B cell (primary cell): ENCODE results near the gene HS3ST3B1. TPM values are rescaled to one million over a fixed set of nuclear protein-coding genes. Genes with fewer than 3 reads are reported as not detected.
A peak's percentile ranks its signal among the peaks of the same experiment; 100 is the strongest.

Experiments used
- ATAC-seq: fragments of 200-7000 bp; cut with Tn5 transposase; one replicate; pipeline ENCODE4 v1.10.0; 2021; ENCODE audit warnings: low read depth, mild to moderate bottlenecking, moderate number of reproducible peaks, moderate library complexity
- CTCF ChIA-PET: fragments of 350-600 bp; sonication (Branson Sonifier 250); formaldehyde crosslinking; loops from one replicate; lab custom pipeline; 2021; ENCODE audit warnings: antibody characterized with exemption, inconsistent platforms; lab: Charles Lee
- POLR2A ChIA-PET: fragments of 350-600 bp; sonication (Branson Sonifier 250); formaldehyde crosslinking; loops from one replicate; lab custom pipeline; 2021; ENCODE audit warnings: antibody characterized with exemption; lab: Charles Lee
- DNase-seq: peaks from one replicate; pipeline ENCODE4 v3.0.0; 2013
- H2AFZ ChIP-seq: 2 replicates; pipeline ENCODE4 v1.6.1; 2012; ENCODE audit warnings: mild to moderate bottlenecking, low read depth, low read length; ENCODE audit not compliant: insufficient read depth, poor library complexity, severe bottlenecking
- H3K27ac ChIP-seq, 2 donors: 1 replicate in 1 of 2; 2 replicates in 1 of 2; pipeline ENCODE4 v1.5.1; 2012 to 2013; ENCODE audit warnings: low read length in 2 of 2, mild to moderate bottlenecking in 2 of 2, moderate library complexity in 1 of 2
- H3K27me3 ChIP-seq, 4 experiments: fragments of 200-600 bp in 1 of 4; sonication (generic) in 1 of 4; replicated peaks in 1 of 4; 1 replicate in 2 of 4; 2 replicates in 2 of 4; pipeline versions ENCODE4 v1.6.1 to v1.7.0; 2013 to 2016; ENCODE audit warnings: low read length in 3 of 4, mild to moderate bottlenecking in 2 of 4, mixed read lengths in 1 of 4, moderate library complexity in 1 of 4; ENCODE audit not compliant: insufficient read depth in 4 of 4, control insufficient read depth in 3 of 4; ENCODE audit errors: control extremely low read depth in 1 of 4
- H3K36me3 ChIP-seq, 2 experiments: replicated peaks in 1 of 2; 1 replicate in 1 of 2; 2 replicates in 1 of 2; pipeline versions ENCODE4 v1.6.1 to v1.7.1; 2013; ENCODE audit warnings: low read length in 1 of 2; ENCODE audit not compliant: insufficient read depth in 2 of 2, control insufficient read depth in 1 of 2; ENCODE audit errors: control extremely low read depth in 1 of 2, extremely low read depth in 1 of 2
- H3K4me1 ChIP-seq, 2 donors: fragments of 200-600 bp in 1 of 2; sonication (generic) in 1 of 2; 1 replicate in 1 of 2; 2 replicates in 1 of 2; pipeline versions ENCODE4 v1.5.1 to v1.6.1; 2013 to 2017; ENCODE audit warnings: low read length in 2 of 2; ENCODE audit not compliant: control insufficient read depth in 2 of 2, insufficient read depth in 2 of 2
- H3K4me2 ChIP-seq: replicated peaks from 2 replicates; pipeline ENCODE3; 2012; ENCODE audit warnings: mild to moderate bottlenecking, low read depth, low read length; ENCODE audit not compliant: poor library complexity, severe bottlenecking
- H3K4me3 ChIP-seq, 5 experiments: fragments of 200-600 bp in 1 of 5; sonication (generic) in 1 of 5; 1 replicate in 3 of 5; 2 replicates in 2 of 5; pipeline versions ENCODE4 v1.5.1 to v1.7.0; 2011 to 2016; ENCODE audit warnings: low read length in 4 of 5, mild to moderate bottlenecking in 4 of 5, low read depth in 2 of 5, control low read depth in 1 of 5, moderate library complexity in 1 of 5; ENCODE audit not compliant: insufficient read depth in 1 of 5; ENCODE audit errors: control extremely low read depth in 1 of 5, extremely low read depth in 1 of 5
- H3K79me2 ChIP-seq: fragments of 200-600 bp; sonication (generic); one replicate; pipeline ENCODE4 v1.6.0; 2016; ENCODE audit warnings: low read length; ENCODE audit not compliant: control insufficient read depth, insufficient read depth
- H3K9ac ChIP-seq: fragments of 200-600 bp; sonication (generic); 2 replicates; pipeline ENCODE4 v1.6.1; 2017; ENCODE audit warnings: mild to moderate bottlenecking, low read length, moderate library complexity
- H3K9me3 ChIP-seq, 3 donors: one replicate each; pipeline versions ENCODE4 v1.6.1 to v1.7.1; 2013; ENCODE audit warnings: low read length in 2 of 3; ENCODE audit not compliant: control insufficient read depth in 2 of 3, insufficient read depth in 1 of 3; ENCODE audit errors: control extremely low read depth in 1 of 3
- H4K20me1 ChIP-seq: 2 replicates; pipeline ENCODE4 v1.6.0; 2012; ENCODE audit warnings: mild to moderate bottlenecking, low read length; ENCODE audit not compliant: insufficient read depth, control insufficient read depth, poor library complexity, severe bottlenecking
- H3K27ac Mint-ChIP-seq: one replicate; pipeline ENCODE4 v1.8.0; 2021; ENCODE audit warnings: mixed read lengths
- H3K27me3 Mint-ChIP-seq: one replicate; pipeline ENCODE4 v1.8.0; 2021; ENCODE audit warnings: mixed read lengths
- H3K4me1 Mint-ChIP-seq: one replicate; pipeline ENCODE4 v1.8.0; 2021; ENCODE audit warnings: mixed read lengths
- H3K4me3 Mint-ChIP-seq: one replicate; pipeline ENCODE4 v1.8.0; 2021; ENCODE audit warnings: mixed read lengths
- H3K9me3 Mint-ChIP-seq: one replicate; pipeline ENCODE4 v1.8.0; 2022; ENCODE audit warnings: mixed read lengths; ENCODE audit not compliant: insufficient read depth
- CTCF ChIP-seq: fragments of 200-600 bp; IDR thresholded peaks from one replicate; pipeline ENCODE4 v1.8.0; 2022; ENCODE audit warnings: antibody characterized with exemption, mild to moderate bottlenecking
- EZH2 ChIP-seq: IDR thresholded peaks from 2 replicates; pipeline ENCODE4 v1.6.1; 2012; ENCODE audit warnings: borderline replicate concordance, low read depth, mild to moderate bottlenecking, moderate library complexity, low read length; ENCODE audit not compliant: insufficient read depth, poor library complexity, severe bottlenecking
- WGBS: methylation state at CpG from one replicate; pipeline ENCODE4 v1.1.5; 2013; ENCODE audit warnings: missing lambda C conversion rate; ENCODE audit not compliant: insufficient coverage; 5-methylcytosine and 5-hydroxymethylcytosine counted together
- intact Hi-C: fragments of 100-400 bp; cut with micrococcal nuclease; formaldehyde crosslinking; loops from one replicate; pipeline ENCODE4 v1.10.0; 2022
- polyA plus RNA-seq: library from polyadenylated mRNA; depleted of rRNA; stranded (reverse); fragments of >200 nt; gene quantifications from 2 replicates; pipeline ENCODE4 v1.2.3, GENCODE V29; 2012
- total RNA-seq, 2 donors: library from RNA; stranded (reverse); fragments of 120-200 nt in 1 of 2; gene quantifications; 1 replicate in 1 of 2; 2 replicates in 1 of 2; pipeline versions ENCODE4 v1.2.3 to v1.2.4, GENCODE V29; 2013 to 2022

The HS3ST3B1 gene
- total and polyA plus RNA-seq, 2 donors (not counting 1 experiment from before 2014, with no cell fraction given): 0.75 to 8.4 TPM

GRCh38 chr17:14359163-14360020 lies 58.5 kb downstream of the HS3ST3B1 start:
- TF ChIP-seq EZH2 (no peak), CTCF (peak; percentile 47)
- Mint-ChIP-seq H3K27me3 (peaks cover 10% of the 10 kb centered on the region), H3K9me3 (no peaks in the 10 kb centered on the region), H3K27ac (peak overlapping the region; percentile 66), H3K4me1 (peaks cover 31% of the 10 kb centered on the region), H3K4me3 (peak overlapping the region; percentile 71)
- peak; percentile 90 for DNase-seq
- Histone ChIP-seq H3K4me2 (peak overlapping the region; percentile 33), H3K9ac (no peak overlapping the region), H2AFZ (no peak overlapping the region), H3K79me2 (no peaks in the 10 kb centered on the region), H3K27me3 (peaks cover 0 to 30% (median 22%) of the 10 kb centered on the region in 4 experiments), H3K27ac (no peak overlapping the region), H3K4me1 (peaks cover 28% of the 10 kb centered on the region in 2 donors), H4K20me1 (no peaks in the 10 kb centered on the region), H3K9me3 (no peaks in the 10 kb centered on the region), H3K4me3 (no peak overlapping the region), H3K36me3 (no peaks in the 10 kb centered on the region)
- intact Hi-C loops: loop anchor here (1.0 to 5.0 kb wide), 5 partner anchors 8 to 428 kb away; no protein-coding TSS in a partner anchor
- WGBS: 5% methylated on average over 3 of the region's 8 CpGs
- ChIA-PET CTCF (interaction anchor here (0.8 to 2.5 kb wide), 12 partner anchors 11 to 762 kb away, joined by 3 to 14 read pairs (median 3); partner anchors contain the start of gene HS3ST3B1), POLR2A (interaction anchor here (0.6 to 1.6 kb wide), 3 partner anchors 58 to 431 kb away, joined by 3 to 5 read pairs (median 4); partner anchors contain the start of gene HS3ST3B1)
- peak; percentile 99 for ATAC-seq

- TF ChIP-seq CTCF: no peak
- no peak for TF ChIP-seq EZH2
- peaks cover 31% of the 10 kb centered on the region for H3K4me1 Mint-ChIP-seq
- intact Hi-C loops: no loop called here
- Histone ChIP-seq H3K4me2 (peak overlapping the region; percentile 34), H3K9me3 (no peaks in the 10 kb centered on the region), H4K20me1 (no peaks in the 10 kb centered on the region), H3K4me3 (no peak overlapping the region), H3K27me3 (peaks cover 0 to 16% (median 9%) of the 10 kb centered on the region in 4 experiments), H2AFZ (no peak overlapping the region), H3K27ac (no peak overlapping the region), H3K79me2 (no peaks in the 10 kb centered on the region), H3K4me1 (peaks cover 28% of the 10 kb centered on the region in 2 donors), H3K9ac (no peak overlapping the region), H3K36me3 (no peaks in the 10 kb centered on the region)
- CTCF ChIA-PET: interaction anchor here (0.5 to 2.4 kb wide), 3 partner anchors 67 to 424 kb away, joined by 3 to 6 read pairs (median 3); no protein-coding TSS in a partner anchor
- no peak for ATAC-seq
- peak overlapping the region; percentile 49 for H3K4me3 Mint-ChIP-seq
- peak; percentile 31 for DNase-seq
- H3K9me3 Mint-ChIP-seq: no peaks in the 10 kb centered on the region
- 0% methylated on average over 2 of the region's 4 CpGs for WGBS
- peaks cover 10% of the 10 kb centered on the region for H3K27me3 Mint-ChIP-seq
- H3K27ac Mint-ChIP-seq: peak overlapping the region; percentile 56
- POLR2A ChIA-PET: no interaction called here
These were observed 60.0 kb downstream of the HS3ST3B1 start for GRCh38 chr17:14360856-14361255.
